GM18858 (cell line): Measurements from ENCODE around the gene STK36.

Experiments
- ATAC-seq: cut with Tn5 transposase; IDR thresholded peaks from one replicate; pipeline ENCODE4 v1.9.1; 2021; ENCODE audit not compliant: unreplicated experiment

STK36 gene, protein sequence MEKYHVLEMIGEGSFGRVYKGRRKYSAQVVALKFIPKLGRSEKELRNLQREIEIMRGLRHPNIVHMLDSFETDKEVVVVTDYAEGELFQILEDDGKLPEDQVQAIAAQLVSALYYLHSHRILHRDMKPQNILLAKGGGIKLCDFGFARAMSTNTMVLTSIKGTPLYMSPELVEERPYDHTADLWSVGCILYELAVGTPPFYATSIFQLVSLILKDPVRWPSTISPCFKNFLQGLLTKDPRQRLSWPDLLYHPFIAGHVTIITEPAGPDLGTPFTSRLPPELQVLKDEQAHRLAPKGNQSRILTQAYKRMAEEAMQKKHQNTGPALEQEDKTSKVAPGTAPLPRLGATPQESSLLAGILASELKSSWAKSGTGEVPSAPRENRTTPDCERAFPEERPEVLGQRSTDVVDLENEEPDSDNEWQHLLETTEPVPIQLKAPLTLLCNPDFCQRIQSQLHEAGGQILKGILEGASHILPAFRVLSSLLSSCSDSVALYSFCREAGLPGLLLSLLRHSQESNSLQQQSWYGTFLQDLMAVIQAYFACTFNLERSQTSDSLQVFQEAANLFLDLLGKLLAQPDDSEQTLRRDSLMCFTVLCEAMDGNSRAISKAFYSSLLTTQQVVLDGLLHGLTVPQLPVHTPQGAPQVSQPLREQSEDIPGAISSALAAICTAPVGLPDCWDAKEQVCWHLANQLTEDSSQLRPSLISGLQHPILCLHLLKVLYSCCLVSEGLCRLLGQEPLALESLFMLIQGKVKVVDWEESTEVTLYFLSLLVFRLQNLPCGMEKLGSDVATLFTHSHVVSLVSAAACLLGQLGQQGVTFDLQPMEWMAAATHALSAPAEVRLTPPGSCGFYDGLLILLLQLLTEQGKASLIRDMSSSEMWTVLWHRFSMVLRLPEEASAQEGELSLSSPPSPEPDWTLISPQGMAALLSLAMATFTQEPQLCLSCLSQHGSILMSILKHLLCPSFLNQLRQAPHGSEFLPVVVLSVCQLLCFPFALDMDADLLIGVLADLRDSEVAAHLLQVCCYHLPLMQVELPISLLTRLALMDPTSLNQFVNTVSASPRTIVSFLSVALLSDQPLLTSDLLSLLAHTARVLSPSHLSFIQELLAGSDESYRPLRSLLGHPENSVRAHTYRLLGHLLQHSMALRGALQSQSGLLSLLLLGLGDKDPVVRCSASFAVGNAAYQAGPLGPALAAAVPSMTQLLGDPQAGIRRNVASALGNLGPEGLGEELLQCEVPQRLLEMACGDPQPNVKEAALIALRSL (N-terminal part only)

DNA sequence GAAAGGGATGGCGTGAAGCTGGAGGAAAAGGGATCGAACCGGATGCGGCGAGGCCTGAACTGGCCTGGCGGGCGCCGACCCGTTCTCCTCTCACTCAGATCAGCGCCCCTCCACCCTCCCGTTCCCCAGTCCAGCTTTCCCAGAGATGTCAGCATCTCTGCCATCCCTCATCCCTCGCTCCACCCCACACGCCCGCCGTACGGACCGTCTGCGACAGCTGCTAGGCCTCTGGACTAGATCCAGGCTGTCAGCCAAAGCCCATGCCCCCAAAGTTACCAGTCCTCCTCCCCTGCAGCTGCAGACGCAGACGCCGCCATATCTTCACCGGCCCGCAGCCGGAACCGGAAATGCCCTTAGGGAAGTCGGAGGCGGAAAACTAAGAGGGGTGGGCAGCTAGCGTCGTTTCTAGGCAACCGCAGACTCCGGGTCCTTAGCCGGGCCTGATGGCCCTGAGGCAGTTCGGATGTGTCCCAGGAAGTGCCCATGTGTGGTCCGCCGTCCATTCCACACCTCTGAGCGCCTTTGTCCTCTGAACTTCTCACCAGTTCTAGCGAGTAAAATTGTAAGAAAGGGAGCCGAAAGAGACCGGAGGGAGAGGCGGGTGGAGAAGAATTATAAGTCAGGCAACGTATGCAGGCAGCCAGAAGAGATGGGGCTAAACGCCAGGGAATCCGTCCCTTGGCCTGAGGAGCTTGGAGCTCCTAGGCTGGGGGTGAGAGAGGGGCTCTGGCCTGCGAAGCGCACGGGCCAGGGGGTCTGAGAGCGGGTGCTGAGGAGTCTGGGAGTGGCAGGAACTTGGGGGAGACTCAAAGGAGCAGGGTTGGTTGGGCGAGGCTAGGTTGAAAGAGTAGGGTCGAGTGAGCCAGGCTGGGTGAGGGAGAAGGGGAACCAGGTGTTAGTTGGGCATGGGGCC, at the start of gene STK36, which contains the start of gene RNF25:
STK36 (plus strand) TSS at position 433 of the 913 bp plus-strand sequence. CDS start 744 bp downstream, outside the sequence.
RNF25 (minus strand) TSS at position 349 of the 913 bp plus-strand sequence; CDS start at position 317, 32 bp downstream.
- ATAC-seq: peak; percentile 93

DNA sequence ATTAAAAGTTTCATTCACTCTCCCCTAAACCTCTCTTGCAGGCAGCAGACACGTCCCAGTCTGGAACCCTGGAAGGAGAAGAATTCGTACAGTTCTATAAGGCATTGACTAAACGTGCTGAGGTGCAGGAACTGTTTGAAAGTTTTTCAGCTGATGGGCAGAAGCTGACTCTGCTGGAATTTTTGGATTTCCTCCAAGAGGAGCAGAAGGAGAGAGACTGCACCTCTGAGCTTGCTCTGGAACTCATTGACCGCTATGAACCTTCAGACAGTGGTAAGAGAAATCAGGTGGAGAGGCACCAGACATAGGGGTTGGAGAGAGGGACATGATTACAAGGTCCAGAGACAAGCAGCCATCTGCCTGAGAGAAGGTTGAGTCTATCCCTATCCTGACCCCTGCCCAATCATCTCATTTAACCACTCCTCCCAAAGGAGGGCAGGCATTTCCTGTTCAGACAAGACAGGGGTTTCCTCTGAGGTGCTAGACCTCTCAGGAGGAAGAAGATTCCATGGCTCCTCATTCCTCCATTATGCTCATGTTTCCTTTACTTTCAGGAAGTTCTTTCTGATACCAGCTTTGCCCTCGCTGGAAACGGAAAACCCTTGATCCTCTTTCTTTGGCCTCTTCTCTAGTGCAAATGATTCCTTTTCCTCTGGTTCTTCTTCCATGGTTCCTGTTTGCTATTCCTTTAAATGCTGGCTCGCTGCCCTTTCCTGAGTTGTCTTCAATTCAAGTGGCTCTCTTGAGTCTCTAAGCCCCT, 49.1 kb upstream of the STK36 start:
- ATAC-seq: no peak

DNA sequence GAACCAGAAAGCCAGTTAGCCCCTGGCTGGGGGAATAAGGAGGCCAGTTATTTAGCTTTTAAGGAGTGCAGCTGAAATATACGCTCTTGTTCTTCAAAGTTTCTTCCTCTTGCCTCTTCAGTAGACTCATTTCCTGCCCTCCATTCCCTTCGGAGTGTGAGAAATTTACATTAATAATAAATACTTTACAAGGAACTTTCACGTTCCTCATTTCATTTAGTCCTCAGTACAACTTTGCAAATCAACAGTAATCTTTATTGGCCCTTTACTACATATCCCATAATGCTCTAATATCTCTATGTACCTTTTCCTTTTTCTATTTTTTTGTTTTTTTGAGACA, 48.5 kb upstream of the STK36 start:
- ATAC-seq: no peak

DNA sequence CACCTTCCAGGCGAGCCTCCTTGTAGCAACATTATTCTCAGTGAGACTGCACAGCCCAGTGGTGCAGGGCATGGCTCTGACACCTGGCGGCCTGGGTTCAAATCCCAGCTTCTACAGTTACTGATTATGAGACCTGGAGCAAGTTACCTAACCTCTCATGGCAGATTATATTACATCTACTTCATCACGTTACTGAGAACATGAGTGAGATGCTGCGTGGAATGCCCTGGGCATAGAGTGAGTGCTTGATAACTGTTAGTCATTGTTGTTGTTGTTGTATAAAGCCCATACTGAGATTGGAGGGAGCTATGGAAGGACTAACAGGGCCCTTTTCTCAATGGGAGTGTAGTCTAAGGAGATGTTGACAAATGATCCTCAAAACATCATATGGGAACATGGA, 45.5 kb upstream of the STK36 start:
- ATAC-seq: no peak

DNA sequence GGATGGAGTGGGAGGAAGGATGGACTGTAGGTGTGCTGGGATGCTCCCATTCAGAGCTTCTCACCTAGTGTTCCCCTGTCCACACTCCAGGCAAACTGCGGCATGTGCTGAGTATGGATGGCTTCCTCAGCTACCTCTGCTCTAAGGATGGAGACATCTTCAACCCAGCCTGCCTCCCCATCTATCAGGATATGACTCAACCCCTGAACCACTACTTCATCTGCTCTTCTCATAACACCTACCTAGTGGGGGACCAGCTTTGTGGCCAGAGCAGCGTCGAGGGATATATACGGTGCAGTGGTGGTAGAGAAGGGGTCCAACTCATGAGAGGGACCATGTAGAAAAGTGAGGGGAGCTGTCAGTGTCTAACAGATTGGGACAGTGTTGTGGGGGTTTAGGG, 43.9 kb upstream of the STK36 start:
- no peak for ATAC-seq

DNA sequence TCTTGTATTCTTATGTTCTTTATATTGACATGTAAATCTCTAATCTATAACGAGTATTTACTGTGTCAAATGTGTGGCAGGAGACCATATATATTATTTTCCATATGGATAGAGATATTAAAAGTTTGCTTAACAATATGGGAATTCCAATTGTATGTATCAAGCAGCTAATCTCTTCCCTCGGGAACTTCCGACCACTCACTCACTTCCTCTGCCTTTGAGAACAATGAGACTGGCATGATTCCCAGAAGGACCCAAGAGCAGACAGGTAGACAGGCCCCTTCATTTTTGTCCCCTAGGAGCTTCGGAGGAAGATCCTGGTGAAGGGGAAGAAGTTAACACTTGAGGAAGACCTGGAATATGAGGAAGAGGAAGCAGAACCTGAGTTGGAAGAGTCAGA, 40.0 kb upstream of the STK36 start:
- ATAC-seq: no peak

DNA sequence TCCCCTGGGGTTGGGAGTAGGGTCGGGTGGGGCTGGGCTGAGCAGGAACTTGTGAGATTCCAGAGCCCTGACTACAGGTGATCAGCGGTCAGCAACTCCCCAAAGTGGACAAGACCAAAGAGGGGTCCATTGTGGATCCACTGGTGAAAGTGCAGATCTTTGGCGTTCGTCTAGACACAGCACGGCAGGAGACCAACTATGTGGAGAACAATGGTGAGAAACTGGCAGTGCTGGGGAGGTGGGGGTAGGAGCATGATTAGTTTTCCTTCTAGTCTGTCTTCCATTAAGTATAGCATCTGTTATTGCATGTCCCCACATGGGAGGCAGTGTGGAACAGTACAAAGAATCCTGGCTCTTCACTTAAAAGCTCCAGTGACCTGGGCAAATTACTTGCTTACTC, 36.2 kb upstream of the STK36 start:
- ATAC-seq: no peak

DNA sequence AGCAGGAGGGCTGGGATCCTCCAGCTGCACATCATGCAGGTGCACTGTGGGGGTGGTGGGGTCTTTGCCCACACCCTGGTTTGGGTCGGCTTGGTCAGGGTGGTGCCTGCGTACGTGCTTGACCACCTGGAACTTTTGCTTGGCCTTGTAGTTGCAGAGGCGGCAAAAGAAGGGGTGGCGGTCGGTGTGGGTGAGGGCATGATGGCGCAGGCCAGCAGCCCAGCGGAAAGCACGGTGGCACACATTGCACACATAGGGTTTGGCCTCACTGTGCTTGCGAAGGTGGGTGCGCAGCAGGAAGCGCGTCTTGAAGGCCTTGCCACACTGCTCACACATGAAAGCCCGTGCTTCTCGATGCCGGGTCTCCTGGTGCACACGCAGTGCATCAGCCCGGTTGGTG, 33.5 kb upstream of the STK36 start:
- no peak for ATAC-seq

DNA sequence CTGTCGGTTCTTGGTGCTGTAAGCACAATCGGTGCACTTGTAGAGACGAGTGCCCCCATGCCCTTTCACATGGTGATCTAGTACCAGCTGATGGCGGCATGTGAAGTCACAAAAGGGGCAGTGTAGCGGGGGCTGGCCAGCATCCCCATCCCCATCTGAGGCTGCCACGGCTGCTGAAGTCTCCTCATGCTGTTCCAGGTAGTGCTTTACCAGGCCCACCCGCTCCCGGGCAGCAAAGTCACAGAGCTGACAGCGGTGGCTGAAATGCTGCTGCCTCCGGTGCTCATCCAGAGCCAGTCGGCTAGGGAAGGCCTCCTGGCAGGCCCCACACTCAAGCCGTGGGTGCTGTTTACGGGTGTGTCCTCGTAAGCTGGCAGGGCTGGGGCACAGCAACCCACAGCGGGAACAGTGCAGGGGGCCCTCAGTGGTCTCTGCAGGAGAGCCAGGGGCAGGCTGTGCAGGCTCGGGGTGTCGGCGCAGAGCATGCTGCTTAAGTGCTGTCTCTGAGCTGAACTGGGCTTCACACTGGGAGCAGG, 29.7 kb upstream of the STK36 start:
- no peak for ATAC-seq

DNA sequence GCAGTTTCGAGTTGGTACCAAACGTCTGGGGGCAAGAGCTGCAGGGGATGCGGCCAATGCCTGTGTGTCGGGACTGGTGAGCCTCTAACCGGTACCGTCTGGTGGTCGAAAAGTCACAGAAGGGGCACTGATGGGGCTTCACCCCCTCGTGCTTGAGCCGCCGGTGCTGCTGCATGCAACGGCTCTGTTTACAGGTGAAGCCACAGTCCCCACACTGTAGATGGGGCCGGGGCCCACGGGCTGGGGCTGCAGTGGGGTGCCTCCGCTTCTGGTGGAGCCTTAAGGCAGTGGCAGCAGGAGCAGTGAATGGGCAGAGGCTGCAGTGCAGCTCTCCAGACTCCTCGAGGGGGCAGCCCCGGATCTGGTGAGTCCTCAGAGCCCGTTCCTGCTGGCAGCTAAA, 29.1 kb upstream of the STK36 start:
- no peak for ATAC-seq

DNA sequence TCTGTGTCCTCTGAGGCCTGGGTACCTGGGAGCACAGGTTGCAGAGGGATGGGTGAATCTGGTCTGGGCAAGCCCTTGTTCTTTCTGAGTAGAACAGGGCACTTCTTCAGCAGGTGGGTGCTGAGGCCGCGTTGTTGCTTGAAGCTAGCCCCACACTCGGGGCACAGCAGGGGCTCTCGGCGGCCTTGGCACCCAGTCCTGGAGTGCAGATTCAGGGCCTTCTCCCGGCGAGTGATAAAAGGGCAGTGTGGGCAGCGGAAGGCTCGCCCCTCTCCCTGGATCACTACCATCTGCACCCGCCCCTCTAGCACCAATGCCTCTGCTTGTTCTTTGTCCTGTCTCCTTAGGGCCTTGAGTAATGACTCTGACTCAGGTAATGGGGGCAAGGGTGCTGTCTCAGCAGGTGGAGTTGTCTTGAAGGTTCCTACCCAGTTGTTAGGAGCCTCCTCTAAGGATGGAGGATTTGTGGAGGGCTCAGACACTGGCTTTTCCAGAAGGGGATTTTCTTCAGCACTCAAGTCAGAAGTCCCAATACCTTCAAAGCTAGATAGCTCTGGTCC, 28.1 kb upstream of the STK36 start:
- no peak for ATAC-seq

DNA sequence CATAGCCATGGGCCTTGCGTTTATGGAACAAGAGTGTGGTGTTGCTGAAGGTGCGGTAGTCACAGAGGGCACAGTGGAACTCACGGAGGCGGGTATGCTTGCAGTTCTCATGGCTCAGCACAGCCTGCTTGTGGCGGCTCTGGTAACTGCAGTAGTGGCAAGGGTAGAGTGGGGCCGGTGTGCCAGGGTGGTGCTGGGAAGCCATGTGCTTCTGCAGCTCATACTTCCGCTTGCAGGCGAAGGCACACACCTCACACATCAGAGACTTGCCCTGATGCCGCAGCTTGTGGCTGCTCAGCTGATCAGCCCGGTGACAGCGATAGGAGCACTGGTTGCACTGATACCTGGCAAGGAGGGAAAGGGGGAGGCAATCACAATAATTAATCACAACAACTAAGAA, 27.2 kb upstream of the STK36 start:
- no peak for ATAC-seq

DNA sequence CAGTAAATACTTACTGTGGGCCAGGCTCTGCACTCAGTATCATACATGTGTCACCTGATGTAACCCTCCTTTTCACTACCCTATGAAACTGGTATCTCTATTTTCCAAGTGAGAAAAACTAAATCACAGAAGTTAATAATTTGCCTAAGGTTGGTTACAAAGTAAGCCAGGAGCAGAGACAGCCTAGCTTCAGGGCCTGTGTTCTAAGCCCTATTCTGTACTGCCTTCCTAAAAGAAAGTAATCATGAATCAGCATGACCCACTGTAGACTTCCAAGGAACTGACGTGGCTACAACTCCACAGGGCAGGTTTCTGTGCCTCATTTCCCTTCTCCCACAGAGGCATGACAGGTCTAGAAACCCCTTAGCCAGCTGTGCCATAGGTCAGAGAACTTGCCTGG, 26.8 kb upstream of the STK36 start:
- peak; percentile 62 for ATAC-seq

DNA sequence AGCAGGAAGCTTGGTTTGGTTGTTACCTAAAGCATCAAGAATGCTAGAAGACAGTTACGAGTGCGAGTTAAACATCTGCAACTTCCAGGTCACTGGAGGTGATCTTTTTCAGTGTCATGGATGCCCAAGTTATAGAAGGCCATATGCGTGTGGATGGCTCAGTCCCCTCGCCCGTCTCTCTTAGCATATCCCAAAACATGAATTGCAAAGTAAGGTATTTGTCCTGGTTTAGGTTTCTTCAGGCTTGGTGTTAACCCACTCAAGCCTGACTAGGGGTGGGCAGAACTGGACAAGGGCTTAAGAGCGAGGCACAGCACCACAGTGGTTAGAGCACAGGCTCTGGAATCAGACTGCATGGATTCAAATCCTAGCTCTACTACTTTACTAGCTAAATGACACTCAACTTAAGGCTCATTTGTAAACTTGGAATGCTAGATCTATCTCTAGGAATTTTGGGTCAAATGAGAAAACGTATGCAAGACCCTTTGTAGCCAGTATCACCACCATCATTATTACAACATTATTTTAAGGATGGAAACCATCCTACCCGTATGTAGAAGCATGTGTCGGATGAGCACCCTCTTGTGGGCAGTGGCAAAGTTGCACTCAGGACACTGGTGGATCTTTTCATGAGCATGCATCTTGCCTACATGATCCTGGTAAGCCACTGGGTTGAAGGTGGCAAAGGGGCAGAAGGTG, 23.6 kb upstream of the STK36 start:
- peak; percentile 44 for ATAC-seq

DNA sequence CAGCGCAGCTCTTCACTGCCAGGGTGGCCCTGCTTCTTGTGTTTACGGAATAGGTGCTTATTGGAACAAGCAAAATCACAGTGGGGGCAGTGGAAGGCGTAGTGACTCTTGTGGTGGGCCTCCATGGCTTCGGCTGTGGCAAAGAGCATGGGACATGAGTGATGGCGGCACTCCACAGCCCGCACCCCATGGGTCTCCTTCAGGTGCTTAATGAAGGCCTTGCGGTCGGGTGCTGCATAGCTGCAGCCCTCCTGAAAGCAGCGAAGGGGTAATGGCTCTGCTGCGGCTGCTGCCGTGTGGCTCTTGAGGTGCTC, 23.1 kb upstream of the STK36 start:
- no peak for ATAC-seq

DNA sequence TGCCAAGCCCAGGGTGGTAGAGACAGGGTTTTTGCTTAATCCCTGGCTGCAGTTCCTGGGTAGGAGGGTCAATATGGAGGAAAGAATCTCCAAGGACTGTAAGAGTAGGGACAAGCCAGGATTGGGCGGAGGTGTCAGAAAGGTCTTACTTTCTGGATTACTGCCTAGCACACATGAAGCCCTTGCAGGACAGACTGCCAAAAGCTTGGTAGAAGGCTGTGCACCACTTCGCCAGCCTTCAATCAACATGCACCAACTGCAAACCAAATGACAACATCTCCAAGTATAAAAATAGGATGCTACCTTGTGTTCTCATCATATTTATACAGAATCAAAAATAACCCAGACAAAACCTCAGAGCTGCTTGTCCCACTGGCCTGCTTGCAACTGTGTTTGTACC, 16.1 kb upstream of the STK36 start:
- no peak for ATAC-seq

DNA sequence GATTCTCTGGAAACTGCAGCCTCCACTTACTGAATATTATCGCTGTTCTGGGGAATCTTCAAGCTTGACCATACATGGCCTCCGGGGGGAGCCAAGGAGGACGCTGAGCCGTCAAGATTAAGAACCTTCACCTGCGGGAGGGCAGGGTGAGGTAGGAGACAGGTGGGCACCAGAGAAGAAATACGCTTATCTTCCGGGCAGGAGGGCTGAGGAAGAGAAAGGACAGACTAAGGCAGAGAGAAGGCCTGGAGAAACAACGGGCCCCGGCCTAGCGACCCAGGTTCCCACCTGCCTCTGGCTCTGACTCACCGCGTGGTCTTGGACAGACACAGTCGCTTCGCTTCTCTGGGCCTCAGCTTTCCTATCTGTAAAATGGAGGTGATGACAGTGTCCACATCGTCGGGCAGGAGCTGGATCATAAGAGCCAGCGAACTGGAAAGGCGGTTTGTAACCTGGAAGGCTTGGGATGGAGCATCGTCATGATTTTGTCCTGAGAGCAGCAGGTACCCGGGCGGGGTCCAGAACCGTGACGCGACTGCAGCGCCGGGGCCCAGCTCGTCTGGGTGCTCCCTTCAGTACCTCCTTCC, 13.1 kb upstream of the STK36 start:
- no peak for ATAC-seq
